ENCODE measurements around the gene LIMS3. TPM values are rescaled to one million over a fixed set of nuclear protein-coding genes. Genes with fewer than 3 reads are reported as not detected.
"Not testable (repeated sequence)": the region's sequence is repeated elsewhere in the genome, so short reads cannot be mapped to it uniquely, and the experiment has no call there.

Gene LIMS3
- polyA plus RNA-seq, 3 donors = 0.53 to 6.0 (median 5.7) TPM

- H3K27me3 ChIP-seq (ENCODE audit: control insufficient read depth in 2 of 2, insufficient read depth in 2 of 2, low read length in 2 of 2); H3K4me1 ChIP-seq (ENCODE audit: control insufficient read depth in 1 of 2, insufficient read depth in 2 of 2, low read length in 2 of 2); intact Hi-C loops (cut with micrococcal nuclease); H3K9me3 Mint-ChIP-seq; H2AFZ ChIP-seq (ENCODE audit: insufficient read depth, low read depth, low read length, poor library complexity, severe bottlenecking); H3K4me1 Mint-ChIP-seq; H3K4me3 ChIP-seq (replicated peaks in 1 of 3; ENCODE audit: low read depth in 2 of 3, low read length in 3 of 3); H3K36me3 ChIP-seq (replicated peaks in 1 of 2; ENCODE audit: control insufficient read depth in 1 of 2, insufficient read depth in 2 of 2, low read length in 2 of 2); H3K9ac ChIP-seq (ENCODE audit: insufficient read depth, low read length, poor library complexity, severe bottlenecking); H3K4me2 ChIP-seq (replicated peaks; ENCODE audit: extremely low read depth, low read length, poor library complexity, severe bottlenecking); H3K27ac ChIP-seq (ENCODE audit: low read depth in 1 of 2, low read length in 2 of 2); H3K9me3 ChIP-seq (replicated peaks in 1 of 2; ENCODE audit: control insufficient read depth in 1 of 2, insufficient read depth in 1 of 2, low read length in 2 of 2); H3K4me3 Mint-ChIP-seq; H3K27me3 Mint-ChIP-seq (ENCODE audit: low read depth in 3 of 3); H3K36me3 Mint-ChIP-seq; DNase-seq; H3K27ac Mint-ChIP-seq; H3K79me2 ChIP-seq (ENCODE audit: insufficient read depth, low read length); H4K20me1 ChIP-seq (ENCODE audit: insufficient read depth, low read length): not testable (repeated sequence)
- no CpG with 5 or more reads among the region's 71 CpGs for WGBS (ENCODE audit: insufficient coverage)
Observed at GRCh38 chr2:109947262-109947958, 48.9 kb downstream of the LIMS3 start.

GRCh38 chr2:109947959-109948520 lies 49.6 kb downstream of the LIMS3 start:
- H3K4me3 Mint-ChIP-seq; H3K4me1 Mint-ChIP-seq; DNase-seq; H3K27ac Mint-ChIP-seq; H3K36me3 ChIP-seq (replicated peaks in 1 of 2; ENCODE audit: control insufficient read depth in 1 of 2, insufficient read depth in 2 of 2, low read length in 2 of 2); H3K4me2 ChIP-seq (replicated peaks; ENCODE audit: extremely low read depth, low read length, poor library complexity, severe bottlenecking); H3K27me3 ChIP-seq (ENCODE audit: control insufficient read depth in 2 of 2, insufficient read depth in 2 of 2, low read length in 2 of 2); H3K36me3 Mint-ChIP-seq; H3K27ac ChIP-seq (ENCODE audit: low read depth in 1 of 2, low read length in 2 of 2); H3K79me2 ChIP-seq (ENCODE audit: insufficient read depth, low read length); H3K4me1 ChIP-seq (ENCODE audit: control insufficient read depth in 1 of 2, insufficient read depth in 2 of 2, low read length in 2 of 2); H4K20me1 ChIP-seq (ENCODE audit: insufficient read depth, low read length); H3K9me3 Mint-ChIP-seq; H3K9me3 ChIP-seq (replicated peaks in 1 of 2; ENCODE audit: control insufficient read depth in 1 of 2, insufficient read depth in 1 of 2, low read length in 2 of 2); H3K9ac ChIP-seq (ENCODE audit: insufficient read depth, low read length, poor library complexity, severe bottlenecking); H3K27me3 Mint-ChIP-seq (ENCODE audit: low read depth in 3 of 3); intact Hi-C loops (cut with micrococcal nuclease); H2AFZ ChIP-seq (ENCODE audit: insufficient read depth, low read depth, low read length, poor library complexity, severe bottlenecking); H3K4me3 ChIP-seq (replicated peaks in 1 of 3; ENCODE audit: low read depth in 2 of 3, low read length in 3 of 3): not testable (repeated sequence)
- no CpG with 5 or more reads among the region's 31 CpGs for WGBS (ENCODE audit: insufficient coverage)

GRCh38 chr2:109950146-109950843 lies 51.8 kb downstream of the LIMS3 start:
- no CpG with 5 or more reads among the region's 9 CpGs for WGBS (ENCODE audit: insufficient coverage)
- H3K36me3 Mint-ChIP-seq; DNase-seq; H3K27ac ChIP-seq (ENCODE audit: low read depth in 1 of 2, low read length in 2 of 2); H3K9ac ChIP-seq (ENCODE audit: insufficient read depth, low read length, poor library complexity, severe bottlenecking); H3K9me3 ChIP-seq (replicated peaks in 1 of 2; ENCODE audit: control insufficient read depth in 1 of 2, insufficient read depth in 1 of 2, low read length in 2 of 2); H3K4me1 Mint-ChIP-seq; H3K4me1 ChIP-seq (ENCODE audit: control insufficient read depth in 1 of 2, insufficient read depth in 2 of 2, low read length in 2 of 2); intact Hi-C loops (cut with micrococcal nuclease); H3K4me3 Mint-ChIP-seq; H3K4me2 ChIP-seq (replicated peaks; ENCODE audit: extremely low read depth, low read length, poor library complexity, severe bottlenecking); H4K20me1 ChIP-seq (ENCODE audit: insufficient read depth, low read length); H3K9me3 Mint-ChIP-seq; H3K27ac Mint-ChIP-seq; H3K4me3 ChIP-seq (replicated peaks in 1 of 3; ENCODE audit: low read depth in 2 of 3, low read length in 3 of 3); H3K27me3 Mint-ChIP-seq (ENCODE audit: low read depth in 3 of 3); H3K79me2 ChIP-seq (ENCODE audit: insufficient read depth, low read length); H3K27me3 ChIP-seq (ENCODE audit: control insufficient read depth in 2 of 2, insufficient read depth in 2 of 2, low read length in 2 of 2); H3K36me3 ChIP-seq (replicated peaks in 1 of 2; ENCODE audit: control insufficient read depth in 1 of 2, insufficient read depth in 2 of 2, low read length in 2 of 2); H2AFZ ChIP-seq (ENCODE audit: insufficient read depth, low read depth, low read length, poor library complexity, severe bottlenecking): not testable (repeated sequence)

- H2AFZ ChIP-seq (ENCODE audit: insufficient read depth, low read depth, low read length, poor library complexity, severe bottlenecking); H3K4me1 Mint-ChIP-seq; H3K36me3 ChIP-seq (replicated peaks in 1 of 2; ENCODE audit: control insufficient read depth in 1 of 2, insufficient read depth in 2 of 2, low read length in 2 of 2); DNase-seq; H3K4me2 ChIP-seq (replicated peaks; ENCODE audit: extremely low read depth, low read length, poor library complexity, severe bottlenecking); H3K4me3 Mint-ChIP-seq; H3K9ac ChIP-seq (ENCODE audit: insufficient read depth, low read length, poor library complexity, severe bottlenecking); H3K27ac ChIP-seq (ENCODE audit: low read depth in 1 of 2, low read length in 2 of 2); H3K79me2 ChIP-seq (ENCODE audit: insufficient read depth, low read length); H4K20me1 ChIP-seq (ENCODE audit: insufficient read depth, low read length); H3K4me1 ChIP-seq (ENCODE audit: control insufficient read depth in 1 of 2, insufficient read depth in 2 of 2, low read length in 2 of 2); H3K9me3 Mint-ChIP-seq; H3K9me3 ChIP-seq (replicated peaks in 1 of 2; ENCODE audit: control insufficient read depth in 1 of 2, insufficient read depth in 1 of 2, low read length in 2 of 2); H3K36me3 Mint-ChIP-seq; H3K4me3 ChIP-seq (replicated peaks in 1 of 3; ENCODE audit: low read depth in 2 of 3, low read length in 3 of 3); intact Hi-C loops (cut with micrococcal nuclease); H3K27me3 ChIP-seq (ENCODE audit: control insufficient read depth in 2 of 2, insufficient read depth in 2 of 2, low read length in 2 of 2); H3K27me3 Mint-ChIP-seq (ENCODE audit: low read depth in 3 of 3); H3K27ac Mint-ChIP-seq: not testable (repeated sequence)
- no CpG with 5 or more reads among the region's 1 CpG for WGBS (ENCODE audit: insufficient coverage)
Observed at GRCh38 chr2:109963942-109964341, 65.5 kb downstream of the LIMS3 start.

All from CD14-positive monocyte (primary cell).